Subcutaneous adipose tissue (tissue), 4 donors: ENCODE results near the gene METTL3. TPM values are rescaled to one million over a fixed set of nuclear protein-coding genes. Genes with fewer than 3 reads are reported as not detected.

Experiments used
- total RNA-seq, 4 donors: library from RNA; depleted of rRNA; stranded (reverse); fragments of >200 nt; gene quantifications; one replicate each; pipeline ENCODE4 v1.1.0, GENCODE V29; 2016
- TF ChIP-seq, protein P1 (sequence below): fragments of 450-650 bp; IDR thresholded peaks from one replicate; pipeline ENCODE4 v1.5.1; 2016; ENCODE audit warnings: low read depth, mild to moderate bottlenecking, control low read depth, antibody characterized with exemption, moderate library complexity

The METTL3 gene
- total RNA-seq, 4 donors from 2014 or later: 29.8 to 46.9 (median 40.1) TPM

DNA sequence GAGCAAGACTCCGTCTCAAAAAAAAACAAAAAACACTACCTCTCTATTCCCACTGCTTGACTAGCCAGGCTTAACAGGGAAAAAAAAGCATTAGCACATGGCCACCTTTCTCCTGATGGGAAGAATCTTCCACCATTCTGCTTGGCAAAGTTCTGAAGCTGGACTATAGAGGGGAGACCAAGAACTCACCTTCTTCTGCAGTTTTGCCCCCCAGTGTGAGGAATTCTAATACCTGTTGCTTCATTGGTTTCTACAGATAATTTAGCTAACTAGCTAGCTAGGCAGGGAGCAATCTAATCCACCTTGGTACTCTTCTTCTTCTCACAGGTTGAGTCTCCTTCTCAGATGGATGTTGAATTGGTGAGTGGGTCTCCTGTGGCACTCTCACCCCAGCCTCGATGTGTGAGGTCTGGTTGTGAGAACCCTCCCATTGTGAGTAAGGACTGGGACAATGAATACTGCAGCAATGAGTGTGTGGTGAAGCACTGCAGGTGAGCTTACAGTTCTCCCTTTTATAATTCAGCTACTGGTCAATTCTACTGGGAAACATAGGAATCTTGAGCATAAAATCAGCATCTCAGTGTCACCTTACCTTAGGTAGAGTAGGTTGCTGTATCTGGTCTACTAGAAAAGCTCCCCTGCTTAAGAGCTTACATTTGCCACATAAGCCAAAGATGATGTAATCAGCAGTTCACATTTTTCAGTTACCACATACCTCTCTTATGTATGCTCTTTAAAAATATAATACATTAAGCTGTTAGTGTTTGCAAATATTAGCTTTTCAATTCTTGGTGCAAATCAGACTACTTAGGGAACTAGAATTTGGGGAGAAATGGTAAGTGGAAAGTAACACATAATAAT, 16.0 kb downstream of the METTL3 start:
- TF ChIP-seq, protein P1, sequence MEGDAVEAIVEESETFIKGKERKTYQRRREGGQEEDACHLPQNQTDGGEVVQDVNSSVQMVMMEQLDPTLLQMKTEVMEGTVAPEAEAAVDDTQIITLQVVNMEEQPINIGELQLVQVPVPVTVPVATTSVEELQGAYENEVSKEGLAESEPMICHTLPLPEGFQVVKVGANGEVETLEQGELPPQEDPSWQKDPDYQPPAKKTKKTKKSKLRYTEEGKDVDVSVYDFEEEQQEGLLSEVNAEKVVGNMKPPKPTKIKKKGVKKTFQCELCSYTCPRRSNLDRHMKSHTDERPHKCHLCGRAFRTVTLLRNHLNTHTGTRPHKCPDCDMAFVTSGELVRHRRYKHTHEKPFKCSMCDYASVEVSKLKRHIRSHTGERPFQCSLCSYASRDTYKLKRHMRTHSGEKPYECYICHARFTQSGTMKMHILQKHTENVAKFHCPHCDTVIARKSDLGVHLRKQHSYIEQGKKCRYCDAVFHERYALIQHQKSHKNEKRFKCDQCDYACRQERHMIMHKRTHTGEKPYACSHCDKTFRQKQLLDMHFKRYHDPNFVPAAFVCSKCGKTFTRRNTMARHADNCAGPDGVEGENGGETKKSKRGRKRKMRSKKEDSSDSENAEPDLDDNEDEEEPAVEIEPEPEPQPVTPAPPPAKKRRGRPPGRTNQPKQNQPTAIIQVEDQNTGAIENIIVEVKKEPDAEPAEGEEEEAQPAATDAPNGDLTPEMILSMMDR: no peak

DNA sequence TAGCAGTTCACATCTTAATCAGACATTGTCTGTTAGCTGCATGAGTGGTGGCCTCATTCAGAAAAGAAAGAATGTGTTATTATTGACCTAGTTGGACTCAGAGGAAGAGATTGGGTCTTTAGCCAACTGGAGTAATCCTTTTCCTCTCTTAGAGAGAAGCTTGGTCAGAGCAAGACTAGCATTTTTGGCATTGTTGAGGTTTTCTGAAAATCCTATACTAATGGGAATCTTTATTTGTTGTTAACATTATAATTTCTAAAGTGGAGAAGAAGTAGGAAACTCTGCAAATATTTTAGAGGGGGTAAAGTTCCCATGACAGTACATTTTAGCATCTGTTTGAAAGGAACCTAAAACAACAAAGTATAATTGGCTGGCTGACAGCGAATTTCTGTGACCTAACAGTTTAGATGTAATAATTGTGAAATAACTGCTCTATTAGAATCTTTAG, 24.5 kb downstream of the METTL3 start:
- TF ChIP-seq, protein P1: no peak

DNA sequence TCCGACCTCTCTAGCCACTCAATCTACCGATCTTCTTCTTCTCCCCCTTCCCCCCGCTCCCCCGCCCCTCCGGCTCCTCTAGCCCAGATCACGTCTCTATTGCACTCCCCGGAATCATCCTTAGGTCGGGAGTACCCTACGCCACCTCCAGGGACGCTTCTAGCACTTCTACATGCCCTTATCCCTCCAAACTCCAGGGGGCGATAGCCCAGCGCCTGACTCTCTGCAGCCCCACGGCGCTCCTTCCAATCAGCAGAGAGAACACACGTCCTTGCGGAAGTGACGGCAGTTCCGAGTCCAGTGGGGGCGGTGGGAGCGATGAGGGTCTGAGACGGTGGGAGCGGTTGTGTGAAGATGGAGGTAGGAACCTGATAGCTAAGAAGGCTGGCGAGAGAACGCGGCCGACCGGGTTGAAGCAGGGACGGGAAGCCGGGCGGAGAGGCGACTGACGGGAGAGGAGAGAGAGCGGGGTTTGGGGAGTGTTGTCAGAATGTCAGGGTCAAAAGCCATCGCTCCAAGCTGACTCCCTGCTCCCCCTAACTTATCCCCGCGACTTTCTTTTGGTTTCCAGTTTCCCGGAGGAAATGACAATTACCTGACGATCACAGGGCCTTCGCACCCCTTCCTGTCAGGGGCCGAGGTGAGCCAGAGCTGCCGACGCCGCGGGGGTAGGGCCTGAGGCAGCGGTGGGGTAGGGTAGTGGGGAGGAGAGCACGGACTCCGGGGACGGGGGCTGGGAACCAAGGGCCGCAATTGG, 34.0 kb downstream of the METTL3 start, which contains the start of the genes RAB2B and TOX4:
Gene RAB2B (minus strand): TSS at position 35 of the 757 bp plus-strand sequence. CDS start 87 bp downstream, outside the sequence.
Gene TOX4 (plus strand): TSS at position 271 of the 757 bp plus-strand sequence. CDS start 84 bp downstream, at position 355.
- TF ChIP-seq, protein P1: peak; percentile 77

DNA sequence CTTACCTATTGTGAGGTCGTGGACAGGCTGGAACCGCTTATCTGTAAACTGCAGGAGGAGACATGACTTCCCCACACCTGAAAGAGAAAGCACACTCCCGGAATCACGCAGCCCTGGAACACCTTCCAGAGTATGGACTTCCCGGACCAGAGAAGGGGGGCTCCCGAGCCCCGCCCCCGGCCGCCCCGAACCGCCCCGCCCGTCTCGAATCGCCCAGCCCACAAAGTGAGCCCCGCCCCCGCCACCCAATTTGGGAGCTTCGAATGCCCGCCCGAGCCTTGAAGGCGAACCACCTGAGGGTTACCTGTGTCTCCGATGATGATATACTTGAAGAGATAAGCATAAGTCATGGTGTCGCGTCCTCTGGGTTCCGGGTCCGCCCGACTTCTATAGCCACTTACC, 34.6 kb downstream of the METTL3 start:
- TF ChIP-seq, protein P1: no peak

DNA sequence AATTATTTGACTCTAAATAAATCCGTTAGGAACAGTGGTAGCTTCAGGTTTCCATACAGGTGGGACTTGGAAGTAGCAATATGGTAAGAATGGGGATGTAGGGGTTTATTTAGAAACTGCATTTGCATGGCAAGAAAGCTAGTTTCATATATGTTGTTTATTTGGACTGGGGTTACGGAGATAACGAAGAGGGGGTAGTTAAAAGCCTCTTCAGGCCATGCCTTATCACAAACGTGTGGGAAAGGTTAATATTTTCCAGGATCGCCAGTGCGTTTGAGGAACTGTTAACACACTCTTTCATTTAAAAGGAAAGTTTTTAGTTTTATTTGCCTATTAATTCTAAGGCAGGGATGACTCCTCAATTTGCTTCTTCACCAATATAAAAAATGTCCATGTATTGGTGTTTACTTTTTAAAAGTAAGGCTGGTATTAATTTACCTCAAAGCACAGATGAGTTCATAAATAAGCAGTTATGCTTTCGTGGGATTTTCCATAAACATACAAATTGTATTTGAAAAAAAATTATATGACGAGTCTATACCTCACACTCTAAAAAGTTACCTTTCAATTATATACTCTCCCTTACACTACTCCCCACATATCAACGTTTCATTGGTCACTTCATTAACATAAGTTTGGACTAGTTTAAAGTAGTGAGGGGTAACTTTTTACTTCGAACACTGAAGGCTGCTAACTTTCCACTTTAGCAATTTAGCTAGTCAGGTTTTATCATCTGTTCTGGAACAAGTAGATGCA, 35.2 kb downstream of the METTL3 start:
- TF ChIP-seq, protein P1: no peak

DNA sequence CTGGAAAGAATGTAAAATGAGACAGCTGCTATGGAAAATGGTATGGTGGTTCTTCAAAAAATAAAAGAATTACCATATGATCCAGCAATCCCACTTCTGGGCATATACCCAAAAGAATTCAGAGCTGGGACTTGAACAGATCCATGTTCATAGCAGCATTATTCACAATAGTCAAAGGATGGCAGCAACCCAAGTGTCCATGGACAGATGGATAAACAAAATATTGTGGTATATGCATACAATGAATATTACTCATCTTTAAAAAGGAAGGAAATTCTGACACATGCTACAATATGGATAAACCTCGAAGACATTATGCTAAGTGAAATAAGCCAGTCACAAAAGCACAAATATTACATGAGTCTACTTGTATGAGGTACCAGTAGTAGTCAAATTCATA, 43.5 kb downstream of the METTL3 start:
- TF ChIP-seq, protein P1: no peak
